ENCODE results near the gene FAM20A.

Gene FAM20A

GRCh38 chr17:68608515-68609130 lies 7.5 kb upstream of the FAM20A start:
- no peak for DNase-seq

GRCh38 chr17:68606451-68607307 lies 5.5 kb upstream of the FAM20A start:
- no peak for DNase-seq

GRCh38 chr17:68605914-68606313 lies 4.7 kb upstream of the FAM20A start:
- no peak for DNase-seq

GRCh38 chr17:68603656-68604055 lies 2.5 kb upstream of the FAM20A start:
- no peak for DNase-seq

GRCh38 chr17:68603027-68603426 lies 1.9 kb upstream of the FAM20A start:
- peak; percentile 19 for DNase-seq

- no peak for DNase-seq
Measured at GRCh38 chr17:68602289-68602688, 1.1 kb upstream of the FAM20A start.

- no peak for DNase-seq
Measured at GRCh38 chr17:68601565-68602288, 560 bp upstream of the FAM20A start.

- DNase-seq: no peak
Measured at GRCh38 chr17:68600067-68600930, 868 bp downstream of the FAM20A start.

GRCh38 chr17:68599552-68600066 lies 1.6 kb downstream of the FAM20A start:
- DNase-seq: no peak

GRCh38 chr17:68599091-68599490 lies 2.1 kb downstream of the FAM20A start:
- DNase-seq: no peak

GRCh38 chr17:68598545-68598961 lies 2.6 kb downstream of the FAM20A start:
- DNase-seq: no peak

GRCh38 chr17:68598074-68598473 lies 3.1 kb downstream of the FAM20A start:
- no peak for DNase-seq

- no peak for DNase-seq
Measured at GRCh38 chr17:68596411-68596945, 4.7 kb downstream of the FAM20A start.

GRCh38 chr17:68595986-68596385 lies 5.2 kb downstream of the FAM20A start:
- no peak for DNase-seq

- no peak for DNase-seq
Measured at GRCh38 chr17:68595496-68595895, 5.7 kb downstream of the FAM20A start.

GRCh38 chr17:68594552-68594951 lies 6.6 kb downstream of the FAM20A start:
- DNase-seq: no peak

- DNase-seq: no peak
Measured at GRCh38 chr17:68592682-68593641, 8.2 kb downstream of the FAM20A start.

GRCh38 chr17:68592009-68592408 lies 9.2 kb downstream of the FAM20A start:
- DNase-seq: no peak

GRCh38 chr17:68591583-68591982 lies 9.6 kb downstream of the FAM20A start:
- no peak for DNase-seq

- DNase-seq: no peak
Measured at GRCh38 chr17:68589086-68589485, 12.1 kb downstream of the FAM20A start.

GRCh38 chr17:68588362-68588761 lies 12.8 kb downstream of the FAM20A start:
- no peak for DNase-seq
